ENCODE results near the gene OR6C2.
"Not testable (repeated sequence)": the region's sequence is repeated elsewhere in the genome, so short reads cannot be mapped to it uniquely, and the experiment has no call there.

OR6C2 gene

GRCh38 chr12:55443776-55444175 is at the start of gene OR6C2:
Gene OR6C2, plus strand, starts transcription at chr12:55444076. Its CDS starts 8,138 bp downstream, at chr12:55452214.
- no peak for DNase-seq

GRCh38 chr12:55396326-55396725 is 47.5 kb upstream of the OR6C2 start:
- no peak for DNase-seq

DNA sequence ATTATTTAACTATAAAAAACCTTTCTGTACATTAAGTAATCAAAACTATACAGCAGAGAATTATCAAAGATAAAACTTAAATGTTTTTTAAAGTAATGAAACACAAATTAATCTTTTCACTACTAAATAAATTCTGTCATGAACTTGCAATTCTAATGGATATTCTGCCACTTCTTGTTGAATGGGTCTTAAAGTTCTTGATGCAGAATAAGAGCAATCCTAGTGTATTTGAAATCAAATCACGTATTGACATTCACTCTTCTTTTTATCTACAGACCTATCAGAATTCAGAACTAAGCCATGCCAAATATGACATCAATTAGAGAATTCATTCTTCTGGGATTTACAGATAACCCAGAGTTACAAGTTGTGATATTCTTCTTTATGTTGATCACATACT is 43.6 kb upstream of the OR6C2 start, which contains the start of gene OR6C65:
Gene OR6C65 (plus strand): TSS at position 301 of the 400 bp plus-strand sequence. CDS start 0 bp downstream, at position 301.
- no peak for DNase-seq

- no peak for DNase-seq
Observed at GRCh38 chr12:55407866-55408265, 36.0 kb upstream of the OR6C2 start.

GRCh38 chr12:55409133-55409532 is 34.7 kb upstream of the OR6C2 start:
- not testable (repeated sequence) for DNase-seq

GRCh38 chr12:55412138-55412537 is 31.7 kb upstream of the OR6C2 start:
- DNase-seq = not testable (repeated sequence)

DNA sequence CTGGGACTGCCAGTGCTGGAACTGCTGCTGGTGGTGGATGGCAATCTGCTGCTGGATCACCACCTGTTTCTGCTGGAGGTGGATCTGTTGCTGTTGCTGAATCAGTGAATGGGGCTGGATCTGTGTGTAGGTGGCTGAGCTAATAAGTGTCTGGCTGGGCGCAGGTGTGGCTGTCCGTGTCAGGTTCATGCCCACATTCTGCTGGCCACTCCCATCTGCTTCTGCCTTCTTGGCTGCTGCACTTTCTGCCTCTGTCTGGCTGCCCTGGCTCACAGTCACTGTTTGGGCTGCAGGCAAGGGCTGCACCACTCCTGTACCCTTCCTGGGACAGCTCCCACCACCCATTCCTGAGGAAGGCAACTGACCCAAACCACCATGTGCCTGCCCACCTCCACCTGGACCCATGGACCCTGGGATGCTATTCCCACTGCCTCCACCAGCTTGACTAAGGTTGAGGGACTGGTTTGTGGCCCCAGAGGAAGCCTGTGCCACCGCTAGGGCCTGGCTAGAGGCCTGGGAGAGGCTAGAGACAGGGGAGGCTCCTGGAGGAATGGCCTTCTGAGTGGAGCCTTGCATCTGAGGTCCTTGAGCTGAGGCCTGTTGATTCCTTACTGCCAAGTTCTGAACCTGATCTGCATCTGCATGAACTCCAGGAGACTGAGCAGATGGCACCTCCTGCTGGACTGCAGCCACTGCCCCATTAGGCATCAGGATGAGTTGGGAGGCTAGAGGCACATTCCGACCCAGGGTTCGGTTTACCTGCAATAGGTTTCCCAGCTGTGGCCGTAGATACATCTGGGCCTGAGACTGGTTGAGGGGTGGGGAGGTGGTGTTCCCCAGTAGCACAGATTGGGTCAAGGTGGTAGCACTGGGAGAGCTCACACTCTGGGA is 30.1 kb upstream of the OR6C2 start:
- DNase-seq = not testable (repeated sequence)

DNA sequence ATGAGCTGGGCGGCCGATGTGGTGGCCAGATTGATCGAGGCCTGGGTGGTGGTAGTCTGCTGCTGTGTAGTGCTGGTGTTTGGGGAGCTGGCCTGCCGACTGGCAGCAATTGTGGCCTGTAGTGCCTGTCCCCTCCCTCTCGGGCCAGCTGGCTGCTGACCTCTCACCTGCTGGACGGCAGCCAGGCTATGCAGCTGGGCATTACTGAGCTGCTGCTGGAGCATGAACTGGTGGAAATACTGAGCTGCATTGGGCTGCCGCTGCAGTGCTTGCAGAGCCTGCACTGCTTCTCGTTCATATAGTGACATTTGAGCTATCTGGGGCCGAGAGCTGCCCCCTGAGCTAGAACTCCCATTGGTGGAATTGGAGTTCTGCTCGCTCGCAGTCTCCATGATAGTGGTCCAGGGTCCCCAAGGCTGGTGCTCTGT is 29.5 kb upstream of the OR6C2 start:
- DNase-seq = not testable (repeated sequence)

DNA sequence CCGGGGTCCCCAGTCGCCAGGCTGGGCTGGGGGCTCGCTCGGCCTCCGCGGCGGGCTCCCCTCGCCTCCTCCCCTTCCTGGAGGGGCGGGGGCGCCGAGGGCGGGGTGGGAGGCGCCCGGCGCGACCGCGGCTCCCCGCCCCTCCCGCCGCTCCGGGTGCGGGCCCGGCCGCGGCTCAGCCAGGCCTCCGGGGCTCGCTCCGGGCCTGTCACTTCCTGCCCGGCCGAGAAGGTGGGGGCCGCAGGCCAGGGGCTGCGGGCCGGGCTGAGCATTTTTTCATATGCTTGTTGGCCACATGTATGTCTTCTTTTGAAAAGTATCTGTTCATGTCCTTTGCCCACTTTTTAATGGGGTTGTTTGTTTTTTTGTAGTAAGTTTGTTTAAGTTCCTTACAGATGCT is 29.0 kb upstream of the OR6C2 start:
- not testable (repeated sequence) for DNase-seq

- no peak for DNase-seq
Observed at GRCh38 chr12:55416961-55417360, 26.9 kb upstream of the OR6C2 start.

GRCh38 chr12:55420307-55420962 is 23.4 kb upstream of the OR6C2 start:
- no peak for DNase-seq

GRCh38 chr12:55425954-55426353 is 17.9 kb upstream of the OR6C2 start, which contains the start of gene OR6C76:
Gene OR6C76, plus strand, starts transcription at chr12:55426254. Its CDS starts 0 bp downstream, at chr12:55426254.
- DNase-seq = no peak

DNA sequence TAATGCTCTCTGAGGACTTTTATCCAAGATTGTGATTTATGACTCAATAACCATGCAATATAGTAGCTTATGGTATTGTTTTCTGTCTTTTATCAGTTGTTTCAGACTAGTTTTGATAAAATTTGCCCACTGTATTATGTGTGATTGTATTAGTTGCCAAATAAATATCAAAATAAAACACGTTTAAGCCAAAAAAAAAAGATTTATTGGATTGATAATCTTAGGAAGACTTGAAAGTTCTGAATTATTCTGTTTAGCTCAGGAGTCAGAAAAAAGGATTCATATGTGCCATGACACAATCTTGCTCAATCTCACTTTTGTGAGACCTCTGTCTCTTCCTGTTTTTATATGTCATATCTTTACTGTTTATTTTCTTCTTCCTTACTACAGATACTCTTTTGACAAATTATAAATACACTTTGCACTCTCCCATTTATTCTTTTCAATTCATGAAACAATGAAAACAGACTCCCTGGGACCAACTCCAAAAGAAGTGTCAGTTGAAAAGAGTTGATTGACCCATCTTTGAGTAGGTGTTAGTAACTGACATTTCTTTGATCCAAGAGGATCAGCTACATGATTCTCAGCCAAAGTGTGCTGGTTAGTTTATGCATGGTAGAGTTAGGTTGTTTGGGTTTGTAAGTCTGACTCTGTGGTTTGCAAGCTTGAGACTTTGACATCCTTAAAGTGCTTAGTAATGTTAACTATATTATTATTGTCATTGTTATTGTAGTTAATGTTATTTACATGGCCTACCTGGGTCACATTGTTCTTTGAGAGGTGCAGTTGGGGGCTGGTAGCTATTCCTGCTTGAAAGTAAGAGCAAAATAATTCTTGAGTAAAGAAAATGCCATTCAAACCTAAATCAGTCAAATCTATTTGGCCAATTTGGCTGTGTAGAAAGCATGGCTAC is 15.3 kb upstream of the OR6C2 start:
- DNase-seq = no peak

DNA sequence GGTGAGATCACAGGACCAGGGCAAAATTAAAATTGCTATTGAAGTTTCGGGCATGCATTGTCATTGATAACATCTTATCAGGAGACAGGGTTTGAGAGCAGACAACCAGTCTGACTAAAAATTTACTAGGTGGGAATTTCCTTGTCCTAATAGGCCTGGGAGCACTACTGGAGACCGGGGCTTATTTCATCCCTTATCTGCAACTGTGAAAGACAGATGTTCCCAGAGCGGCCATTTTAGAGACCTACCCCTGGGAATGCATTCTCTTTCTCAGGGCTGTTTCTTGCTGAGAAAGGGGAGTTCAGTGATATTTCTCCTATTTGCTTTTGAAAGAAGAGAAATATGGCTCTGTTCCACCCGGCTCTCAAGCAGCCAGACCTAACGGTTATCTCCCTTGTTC is 2.6 kb upstream of the OR6C2 start:
- DNase-seq = not testable (repeated sequence)

GRCh38 chr12:55445357-55445756 is 1.5 kb downstream of the OR6C2 start:
- DNase-seq = no peak

GRCh38 chr12:55446326-55446725 is 2.5 kb downstream of the OR6C2 start:
- DNase-seq = no peak

- DNase-seq = no peak
Observed at GRCh38 chr12:55448825-55449224, 4.9 kb downstream of the OR6C2 start.

- not testable (repeated sequence) for DNase-seq
Observed at GRCh38 chr12:55464926-55465325, 21.1 kb downstream of the OR6C2 start.

DNA sequence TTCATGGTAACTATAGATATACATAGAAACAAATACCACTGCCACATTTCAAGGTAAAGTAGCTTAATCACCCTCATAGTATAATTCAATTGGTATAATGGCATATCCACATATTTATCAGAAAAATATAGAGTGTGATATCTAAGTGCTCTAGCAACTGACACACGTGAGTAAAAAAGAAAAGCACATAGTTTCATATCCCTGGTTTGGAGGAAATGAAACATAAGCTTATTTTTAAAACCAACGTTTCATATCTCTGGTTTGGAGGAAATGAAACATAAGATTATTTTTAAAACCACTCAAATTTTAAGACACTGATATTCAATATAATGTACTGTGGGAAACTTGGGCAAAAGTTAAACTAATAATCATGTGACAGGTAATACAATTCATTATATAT is 24.0 kb downstream of the OR6C2 start:
- no peak for DNase-seq

DNA sequence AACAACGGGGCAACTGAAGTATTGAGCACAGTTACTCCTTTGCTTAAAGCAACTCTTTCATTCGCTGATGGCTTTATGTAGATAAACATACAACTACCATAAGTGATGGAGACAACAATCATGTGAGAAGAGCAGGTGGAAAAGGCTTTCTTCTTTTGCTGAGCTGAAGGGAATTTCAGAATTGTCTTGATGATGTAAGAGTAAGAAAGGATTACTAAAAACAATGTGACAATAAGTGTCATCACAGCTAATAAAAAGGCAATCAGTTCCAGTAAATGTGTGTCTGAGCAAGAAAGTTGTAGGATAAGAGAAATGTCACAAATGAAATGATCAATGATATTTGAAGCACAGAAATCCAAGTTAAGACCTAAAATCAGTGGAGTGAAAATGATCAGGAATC is 25.4 kb downstream of the OR6C2 start:
- DNase-seq = no peak

GRCh38 chr12:55470088-55470829 is 26.4 kb downstream of the OR6C2 start, which contains the start of gene OR6C70:
Gene OR6C70, minus strand, starts transcription at chr12:55470138. Its CDS starts 0 bp downstream, at chr12:55470138.
- no peak for DNase-seq

DNA sequence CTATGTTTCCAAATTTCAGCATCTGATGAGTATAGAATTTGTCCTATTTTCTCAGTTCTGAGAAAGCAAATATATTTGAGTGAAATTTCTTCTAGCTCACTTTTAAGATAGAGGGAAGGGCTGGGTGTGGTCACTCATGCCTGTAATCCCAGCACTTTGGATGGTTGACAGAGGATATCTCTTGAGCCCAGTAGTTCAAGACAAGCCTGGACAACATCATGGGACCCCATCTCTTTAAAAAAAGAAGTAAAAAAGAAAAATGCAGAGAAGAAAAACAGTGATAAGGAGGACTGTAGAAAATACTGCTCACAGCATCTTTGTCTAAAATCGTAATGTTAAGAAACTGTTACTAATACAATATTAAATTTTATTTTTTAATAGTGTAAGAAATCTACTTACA is 28.4 kb downstream of the OR6C2 start:
- no peak for DNase-seq
